Endodermal cell (in vitro differentiated cells): Measurements from ENCODE around the gene CDCA7. TPM values are rescaled to one million over a fixed set of nuclear protein-coding genes. Genes with fewer than 3 reads are reported as not detected.

Experiments used
- DNase-seq: peaks from one replicate; pipeline ENCODE4 v3.0.0-alpha.2; 2017
- H3K27ac ChIP-seq: 2 replicates; pipeline ENCODE4 v1.5.1; 2013; ENCODE audit warnings: mild to moderate bottlenecking, low read depth, low read length, moderate library complexity
- H3K27me3 ChIP-seq: 2 replicates; pipeline ENCODE4 v1.6.1; 2013; ENCODE audit warnings: mild to moderate bottlenecking, low read length, moderate library complexity; ENCODE audit not compliant: insufficient read depth, control insufficient read depth, poor library complexity, severe bottlenecking
- H3K36me3 ChIP-seq: 2 replicates; pipeline ENCODE4 v1.7.0; 2013; ENCODE audit warnings: mild to moderate bottlenecking, low read length, moderate library complexity; ENCODE audit not compliant: control insufficient read depth, insufficient read depth
- H3K4me1 ChIP-seq: one replicate; pipeline ENCODE4 v1.7.0; 2013; ENCODE audit warnings: low read length; ENCODE audit not compliant: control insufficient read depth, insufficient read depth
- H3K4me3 ChIP-seq: 2 replicates; pipeline ENCODE4 v1.5.1; 2013; ENCODE audit warnings: mild to moderate bottlenecking, low read length, moderate library complexity
- H3K9ac ChIP-seq: 2 replicates; pipeline ENCODE4 v1.6.1; 2013; ENCODE audit warnings: mild to moderate bottlenecking, low read length, moderate library complexity; ENCODE audit not compliant: poor library complexity, severe bottlenecking; ENCODE audit errors: extremely low read depth
- H3K9me3 ChIP-seq: 2 replicates; pipeline ENCODE4 v1.6.1; 2013; ENCODE audit warnings: mild to moderate bottlenecking, low read length, moderate library complexity; ENCODE audit not compliant: control insufficient read depth
- H3K27ac Mint-ChIP-seq: 2 replicates; pipeline ENCODE4 v1.8.0; 2020; ENCODE audit warnings: mixed read lengths
- H3K27me3 Mint-ChIP-seq: 2 replicates; pipeline ENCODE4 v1.8.0; 2021; ENCODE audit warnings: mild to moderate bottlenecking, mixed read lengths; ENCODE audit not compliant: insufficient read depth
- H3K36me3 Mint-ChIP-seq: 2 replicates; pipeline ENCODE4 v1.8.0; 2020; ENCODE audit warnings: low read depth, mixed read lengths
- H3K4me1 Mint-ChIP-seq: 2 replicates; pipeline ENCODE4 v1.8.0; 2020; ENCODE audit warnings: mixed read lengths
- H3K4me3 Mint-ChIP-seq: 2 replicates; pipeline ENCODE4 v1.8.0; 2020; ENCODE audit warnings: mild to moderate bottlenecking, moderate library complexity, mixed read lengths
- H3K9me3 Mint-ChIP-seq: 2 replicates; pipeline ENCODE4 v1.8.0; 2020; ENCODE audit warnings: mild to moderate bottlenecking, mixed read lengths
- CTCF ChIP-seq: fragments of 200-600 bp; sonication (generic); conservative IDR thresholded peaks from 2 replicates; pipeline ENCODE4 v1.5.0; 2021; ENCODE audit warnings: antibody characterized with exemption, mild to moderate bottlenecking
- WGBS, 2 experiments: methylation state at CpG; one replicate each; pipeline versions ENCODE4 v1.1.5 to v1.1.7; 2013; ENCODE audit warnings: missing lambda C conversion rate in 2 of 2, mixed read lengths in 1 of 2; ENCODE audit not compliant: insufficient coverage in 1 of 2, insufficient read length in 1 of 2; 5-methylcytosine and 5-hydroxymethylcytosine counted together
- total RNA-seq, 2 donors: library from RNA; stranded (reverse); fragmentation: NEBNext Ultra II Directional in 1 of 2; extraction: Animal tissue kit (Norgen Biotek cat#: 25700) in 1 of 2; gene quantifications; 2 replicates in 1 of 2; 3 replicates in 1 of 2; pipeline ENCODE4 v1.2.1, GENCODE V29; 2021

CDCA7 gene
- total RNA-seq, 2 donors from 2014 or later: 73.0 to 101 TPM

- Mint-ChIP-seq H3K4me1 (peaks cover 26% of the 10 kb centered on the region), H3K27me3 (no peaks in the 10 kb centered on the region), H3K27ac (peak overlapping the region; percentile 94), H3K9me3 (no peaks in the 10 kb centered on the region), H3K36me3 (peaks cover 21% of the 10 kb centered on the region), H3K4me3 (peak overlapping the region; percentile 18)
- no peaks in the 10 kb centered on the region for H3K27me3 ChIP-seq
- WGBS, 2 experiments: 76% methylated on average over 11 to 17 of the region's 18 CpGs
- TF ChIP-seq CTCF: no peak
- peak overlapping the region; percentile 45 for H3K27ac ChIP-seq
- no peak overlapping the region for H3K9ac ChIP-seq
- no peaks in the 10 kb centered on the region for H3K36me3 ChIP-seq
- peaks cover 10% of the 10 kb centered on the region for H3K4me1 ChIP-seq
- peak; percentile 62 for DNase-seq
- no peaks in the 10 kb centered on the region for H3K9me3 ChIP-seq
- no peak overlapping the region for H3K4me3 ChIP-seq
Observed at GRCh38 chr2:173386021-173386737, 31.5 kb downstream of the CDCA7 start.

- peaks cover 21% of the 10 kb centered on the region for H3K36me3 Mint-ChIP-seq
- peak overlapping the region; percentile 45 for H3K27ac ChIP-seq
Observed at GRCh38 chr2:173386738-173387065, 32.0 kb downstream of the CDCA7 start.

GRCh38 chr2:173387079-173387478 is 32.4 kb downstream of the CDCA7 start:
- H3K27me3 ChIP-seq: no peaks in the 10 kb centered on the region
- Mint-ChIP-seq H3K36me3 (peaks cover 21% of the 10 kb centered on the region), H3K4me3 (peak overlapping the region; percentile 18), H3K27ac (peak overlapping the region; percentile 94), H3K9me3 (no peaks in the 10 kb centered on the region), H3K4me1 (peaks cover 26% of the 10 kb centered on the region), H3K27me3 (no peaks in the 10 kb centered on the region)
- no peaks in the 10 kb centered on the region for H3K9me3 ChIP-seq
- H3K4me1 ChIP-seq: peaks cover 10% of the 10 kb centered on the region
- DNase-seq: no peak
- H3K27ac ChIP-seq: peak overlapping the region; percentile 45
- H3K4me3 ChIP-seq: no peak overlapping the region
- H3K36me3 ChIP-seq: no peaks in the 10 kb centered on the region
- H3K9ac ChIP-seq: no peak overlapping the region
- no peak for TF ChIP-seq CTCF
- WGBS, 2 experiments: 62 to 83% methylated on average over 2 to 5 of the region's 5 CpGs

More at GRCh38 chr2:173386738-173387065, 32.0 kb downstream of the CDCA7 start:
- no peak overlapping the region for H3K9ac ChIP-seq
- H3K9me3 ChIP-seq: no peaks in the 10 kb centered on the region
- H3K27me3 ChIP-seq: no peaks in the 10 kb centered on the region
- H3K4me3 ChIP-seq: no peak overlapping the region
- peaks cover 10% of the 10 kb centered on the region for H3K4me1 ChIP-seq
- 74 to 84% methylated on average over 8 to 10 of the region's 10 CpGs for WGBS, 2 experiments
- peak overlapping the region; percentile 18 for H3K4me3 Mint-ChIP-seq
- no peak for DNase-seq
- no peaks in the 10 kb centered on the region for H3K9me3 Mint-ChIP-seq
- TF ChIP-seq CTCF: no peak
- H3K4me1 Mint-ChIP-seq: peaks cover 26% of the 10 kb centered on the region
- H3K36me3 ChIP-seq: no peaks in the 10 kb centered on the region
- peak overlapping the region; percentile 94 for H3K27ac Mint-ChIP-seq
- H3K27me3 Mint-ChIP-seq: no peaks in the 10 kb centered on the region
